C4-2B (cell line): ENCODE data around the gene IFNGR2.

Experiments
- ZFX ChIP-seq: fragments of 450-650 bp; IDR thresholded peaks from 2 replicates; pipeline ENCODE4 v1.6.1; 2017
- TF ChIP-seq, protein P1 (sequence below): fragments of 450-650 bp; conservative IDR thresholded peaks from 2 replicates; pipeline ENCODE4 v1.5.1; 2017; ENCODE audit warnings: mild to moderate bottlenecking

DNA sequence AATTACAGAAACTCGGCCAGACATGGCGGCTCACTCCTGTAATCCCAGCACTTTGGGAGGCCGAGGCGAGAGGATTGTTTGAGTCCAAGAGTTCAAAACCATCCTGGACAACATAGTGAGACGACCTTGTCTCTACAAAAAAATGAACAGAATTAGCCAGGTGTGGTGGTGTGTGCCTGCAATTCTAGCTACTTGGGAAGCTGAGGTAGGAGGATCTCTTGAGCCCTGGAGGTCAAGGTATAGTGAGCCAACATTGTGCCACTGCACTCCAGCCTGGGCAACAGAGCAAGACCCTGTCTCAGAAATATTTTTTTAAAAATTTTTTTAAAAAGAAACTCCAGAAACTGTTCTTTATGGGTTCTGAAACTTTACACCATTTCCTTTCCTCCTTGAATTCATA is 38.4 kb upstream of the IFNGR2 start:
- TF ChIP-seq, protein P1, sequence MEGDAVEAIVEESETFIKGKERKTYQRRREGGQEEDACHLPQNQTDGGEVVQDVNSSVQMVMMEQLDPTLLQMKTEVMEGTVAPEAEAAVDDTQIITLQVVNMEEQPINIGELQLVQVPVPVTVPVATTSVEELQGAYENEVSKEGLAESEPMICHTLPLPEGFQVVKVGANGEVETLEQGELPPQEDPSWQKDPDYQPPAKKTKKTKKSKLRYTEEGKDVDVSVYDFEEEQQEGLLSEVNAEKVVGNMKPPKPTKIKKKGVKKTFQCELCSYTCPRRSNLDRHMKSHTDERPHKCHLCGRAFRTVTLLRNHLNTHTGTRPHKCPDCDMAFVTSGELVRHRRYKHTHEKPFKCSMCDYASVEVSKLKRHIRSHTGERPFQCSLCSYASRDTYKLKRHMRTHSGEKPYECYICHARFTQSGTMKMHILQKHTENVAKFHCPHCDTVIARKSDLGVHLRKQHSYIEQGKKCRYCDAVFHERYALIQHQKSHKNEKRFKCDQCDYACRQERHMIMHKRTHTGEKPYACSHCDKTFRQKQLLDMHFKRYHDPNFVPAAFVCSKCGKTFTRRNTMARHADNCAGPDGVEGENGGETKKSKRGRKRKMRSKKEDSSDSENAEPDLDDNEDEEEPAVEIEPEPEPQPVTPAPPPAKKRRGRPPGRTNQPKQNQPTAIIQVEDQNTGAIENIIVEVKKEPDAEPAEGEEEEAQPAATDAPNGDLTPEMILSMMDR: no peak
- no peak for TF ChIP-seq ZFX
